Heart right ventricle (tissue), 16 donors: Measurements from ENCODE around the gene CNMD. TPM values are rescaled to one million over a fixed set of nuclear protein-coding genes. Genes with fewer than 3 reads are reported as not detected.

Source experiments
- ATAC-seq, 8 donors: fragments of 200-7000 bp; cut with Tn5 transposase; one replicate each; pipeline ENCODE4 v1.9.1; 2020; ENCODE audit warnings: mild to moderate bottlenecking in 8 of 8, moderate library complexity in 8 of 8, moderate number of reproducible peaks in 1 of 8
- DNase-seq, 2 donors: peaks; one replicate each; pipeline ENCODE4 v3.0.0-alpha.2; 2020
- H3K27ac ChIP-seq, 10 donors: fragments of 200-600 bp; sonication (generic) in 2 of 10; one replicate each; pipeline versions ENCODE4 v1.5.0 to v1.8.0; 2020 to 2022; ENCODE audit warnings: mild to moderate bottlenecking in 3 of 10
- H3K27me3 ChIP-seq, 7 donors: fragments of 200-600 bp; one replicate each; pipeline ENCODE4 v1.8.0; 2021 to 2022; ENCODE audit warnings: mild to moderate bottlenecking in 2 of 7
- H3K36me3 ChIP-seq, 9 donors: fragments of 200-600 bp; sonication (generic) in 1 of 9; one replicate each; pipeline versions ENCODE4 v1.5.0 to v1.8.0; 2020 to 2022; ENCODE audit warnings: mild to moderate bottlenecking in 2 of 9
- H3K4me1 ChIP-seq, 9 donors: fragments of 200-600 bp; sonication (generic) in 1 of 9; one replicate each; pipeline versions ENCODE4 v1.5.0 to v1.8.0; 2020 to 2022; ENCODE audit warnings: mild to moderate bottlenecking in 4 of 9
- H3K4me3 ChIP-seq, 10 donors: fragments of 200-600 bp; sonication (generic) in 2 of 10; one replicate each; pipeline versions ENCODE4 v1.5.0 to v1.8.0; 2020 to 2022; ENCODE audit warnings: mild to moderate bottlenecking in 7 of 10, moderate library complexity in 2 of 10
- H3K9me3 ChIP-seq, 11 donors: fragments of 200-600 bp in 10 of 11; sonication (generic) in 2 of 11; one replicate each; pipeline versions ENCODE4 v1.5.0 to v1.8.0; 2013 to 2022; ENCODE audit warnings: mild to moderate bottlenecking in 2 of 11, control low read depth in 1 of 11, moderate library complexity in 1 of 11
- WGBS, 2 donors: extraction: QIAGEN DNeasy Blood & Tissue Kit; methylation state at CpG; one replicate each; pipeline ENCODE4 v1.1.7; 2013; ENCODE audit warnings: inconsistent platforms in 1 of 2; 5-methylcytosine and 5-hydroxymethylcytosine counted together
- intact Hi-C, 10 donors: fragments of 100-400 bp; cut with DNase I; formaldehyde crosslinking; loops; one replicate each; pipeline versions ENCODE4 v1.11.1 to v1.14.2; 2022
- polyA plus RNA-seq, 2 donors: library from polyadenylated mRNA; stranded (reverse); fragments of 200-250 nt; gene quantifications; one replicate each; pipeline ENCODE4 v1.2.3, GENCODE V29; 2013
- total RNA-seq, 10 donors: library from RNA; stranded (reverse); fragmentation: NEBNext Ultra II Directional in 3 of 10; extraction: Animal tissue kit (Norgen Biotek cat#: 25700) in 3 of 10; gene quantifications; one replicate each; pipeline versions ENCODE4 v1.2.1 to v1.2.4, GENCODE V29; 2021 to 2023
- TF ChIP-seq, protein P1 (sequence below), 9 donors: fragments of 200-600 bp; sonication (generic) in 2 of 9; IDR thresholded peaks; one replicate each; pipeline versions ENCODE4 v1.5.0 to v1.8.0; 2021 to 2022; ENCODE audit warnings: antibody characterized with exemption in 9 of 9, mild to moderate bottlenecking in 5 of 9, moderate library complexity in 1 of 9
- donor health status: Arrhythmogenic right ventricular cardiomyopathy.
- donor health status: ischemic (EF 13 %, LVEDD 7.1; RV severe dilation, severe dysfunction).
- donor health status: healthy with polysubstance abuse.
- donor health status: DM: no; HTN: yes; CAD: no.
- donor health status: DM: no; HTN: no; CAD: no.
- donor health status: ischemic (EF 25% LVEDD 6.9; RV normal size, moderate dysfunction).
- donor health status: ischemic (EF 25% LVEDD 5.7; RV mildly dilated, moderate dysfunction).
- donor health status: healthy.
- donor health status: DM: yes; HTN: yes; CAD: no.
- donor health status: Ischemic cardiomyopathy.
- donor health status: ischemic (EF 35%, LVEDD 5.7; RV mildly dilated, moderate dysfunction).
- donor health status: nonischemic (EF 11% LVEDD 7.7; RV severe dilation, severe dysfunction).
- donor health status: DM: yes; HTN: yes; CAD: no.
- donor health status: PGD.
- donor health status: ischemic (EF 29% LVEDD 5.4; RV normal size, mild dysfunction).
- donor health status: nonischemic (EF 23%, LVEDD 6.1; RV moderate dilation, normal function).

CNMD gene
- total and polyA plus RNA-seq, 12 donors: not detected

DNA sequence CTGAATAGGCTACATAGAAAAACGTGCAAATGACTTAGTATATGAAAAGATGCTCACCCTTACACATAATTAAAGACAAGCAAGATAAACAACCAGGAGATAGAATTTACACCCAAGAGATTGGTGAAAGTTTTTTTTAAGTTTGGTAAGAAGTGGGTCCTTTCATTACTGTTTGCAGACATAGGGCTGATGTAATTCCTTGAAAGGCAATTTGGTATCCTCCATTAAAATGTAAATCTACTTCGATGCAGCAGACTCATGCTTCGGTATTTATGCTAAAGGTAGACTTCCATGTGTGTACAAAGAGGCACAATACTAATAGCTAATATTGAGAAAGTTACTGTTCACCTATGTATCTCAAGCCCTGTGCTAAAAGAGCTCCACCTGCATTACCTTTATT is 33.5 kb downstream of the CNMD start:
- Histone ChIP-seq H3K27ac (no peak overlapping the region), H3K9me3 (no peaks in the 10 kb centered on the region), H3K4me3 (no peak overlapping the region), H3K36me3 (peaks cover 0 to 7% (median 0%) of the 10 kb centered on the region in 9 donors), H3K4me1 (peaks cover 0 to 7% (median 0%) of the 10 kb centered on the region in 9 donors), H3K27me3 (no peaks in the 10 kb centered on the region)
- DNase-seq: no peak
- intact Hi-C loops: no loop called here
- WGBS, 2 donors: 85 to 88% methylated on average over 3 of the region's 3 CpGs
- TF ChIP-seq, protein P1, sequence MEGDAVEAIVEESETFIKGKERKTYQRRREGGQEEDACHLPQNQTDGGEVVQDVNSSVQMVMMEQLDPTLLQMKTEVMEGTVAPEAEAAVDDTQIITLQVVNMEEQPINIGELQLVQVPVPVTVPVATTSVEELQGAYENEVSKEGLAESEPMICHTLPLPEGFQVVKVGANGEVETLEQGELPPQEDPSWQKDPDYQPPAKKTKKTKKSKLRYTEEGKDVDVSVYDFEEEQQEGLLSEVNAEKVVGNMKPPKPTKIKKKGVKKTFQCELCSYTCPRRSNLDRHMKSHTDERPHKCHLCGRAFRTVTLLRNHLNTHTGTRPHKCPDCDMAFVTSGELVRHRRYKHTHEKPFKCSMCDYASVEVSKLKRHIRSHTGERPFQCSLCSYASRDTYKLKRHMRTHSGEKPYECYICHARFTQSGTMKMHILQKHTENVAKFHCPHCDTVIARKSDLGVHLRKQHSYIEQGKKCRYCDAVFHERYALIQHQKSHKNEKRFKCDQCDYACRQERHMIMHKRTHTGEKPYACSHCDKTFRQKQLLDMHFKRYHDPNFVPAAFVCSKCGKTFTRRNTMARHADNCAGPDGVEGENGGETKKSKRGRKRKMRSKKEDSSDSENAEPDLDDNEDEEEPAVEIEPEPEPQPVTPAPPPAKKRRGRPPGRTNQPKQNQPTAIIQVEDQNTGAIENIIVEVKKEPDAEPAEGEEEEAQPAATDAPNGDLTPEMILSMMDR (IDR thresholded peaks at IDR 0.05): no peak
- no peak for ATAC-seq

DNA sequence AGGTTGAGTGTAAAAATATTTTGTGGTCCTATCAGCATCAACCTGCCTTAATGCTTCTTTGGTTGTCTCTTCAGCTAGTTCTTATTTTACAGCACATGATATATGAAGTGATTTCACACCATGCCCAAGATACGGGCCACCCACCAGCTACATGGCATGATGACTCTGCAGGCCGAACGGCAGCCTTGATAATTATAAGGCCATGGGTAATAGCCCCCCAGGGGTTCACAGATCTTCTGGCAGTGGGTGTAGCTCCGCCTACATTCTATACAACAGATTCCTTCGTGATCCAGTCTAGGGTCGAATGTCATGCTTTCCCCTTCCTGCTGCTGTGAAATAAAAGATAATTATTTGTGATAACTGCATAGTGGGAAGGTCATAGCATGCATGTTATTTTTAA is 36.1 kb downstream of the CNMD start:
- Histone ChIP-seq H3K4me1 (peaks cover 0 to 7% (median 0%) of the 10 kb centered on the region in 9 donors), H3K4me3 (no peak overlapping the region), H3K27ac (no peak overlapping the region), H3K27me3 (no peaks in the 10 kb centered on the region), H3K9me3 (no peaks in the 10 kb centered on the region), H3K36me3 (peaks cover 0 to 11% (median 0%) of the 10 kb centered on the region in 9 donors)
- intact Hi-C loops: no loop called here
- no peak for ATAC-seq
- DNase-seq: no peak
- TF ChIP-seq, protein P1 (IDR thresholded peaks at IDR 0.05): no peak
- WGBS, 2 donors: 59 to 68% methylated on average over 6 of the region's 6 CpGs

DNA sequence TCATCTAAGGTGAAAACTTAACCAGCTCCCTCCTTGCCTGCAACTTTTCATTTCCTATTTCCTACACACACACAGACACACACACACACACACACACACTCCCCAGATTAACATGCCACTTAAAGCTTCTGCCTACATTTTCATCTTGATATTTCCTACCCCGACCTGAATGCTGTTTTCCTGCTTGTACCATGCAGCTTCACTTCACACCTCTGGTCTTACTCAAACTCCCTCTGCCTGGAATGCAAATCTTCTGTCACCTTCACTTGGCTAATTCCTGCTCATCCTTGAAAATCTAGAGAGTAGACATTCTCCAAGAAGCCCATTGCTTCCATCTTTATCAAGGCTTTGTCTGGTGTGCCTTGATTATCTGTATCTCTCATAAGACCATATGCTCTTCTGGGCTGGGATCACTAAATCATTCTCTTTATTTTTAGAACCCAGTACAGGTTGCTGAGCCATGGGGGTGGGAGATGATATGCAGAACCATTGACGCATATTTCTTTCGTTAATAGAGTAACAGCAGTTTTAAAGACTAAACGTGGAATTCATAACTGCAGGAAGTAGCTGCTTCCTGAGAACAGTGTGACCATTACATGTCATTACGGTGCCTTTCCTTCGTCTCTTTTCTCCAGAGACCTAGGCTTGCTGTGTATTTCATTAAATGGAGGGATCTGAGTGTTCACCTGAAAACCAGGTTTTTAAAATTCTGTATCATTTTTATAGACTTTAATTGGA is 37.7 kb downstream of the CNMD start:
- no peak overlapping the region for H3K27ac ChIP-seq
- DNase-seq (no peak), ATAC-seq (peak in 3 of 8 donors; percentile 33 to 50 (median 41))
- no peaks in the 10 kb centered on the region for H3K9me3 ChIP-seq
- H3K4me1 ChIP-seq: peaks cover 0 to 7% (median 0%) of the 10 kb centered on the region in 9 donors
- TF ChIP-seq, protein P1 (IDR thresholded peaks at IDR 0.05): no peak
- H3K36me3 ChIP-seq: peaks cover 0 to 17% (median 0%) of the 10 kb centered on the region in 9 donors
- no peak overlapping the region for H3K4me3 ChIP-seq
- no peaks in the 10 kb centered on the region for H3K27me3 ChIP-seq
- 43 to 54% methylated on average over 6 of the region's 6 CpGs for WGBS, 2 donors
- intact Hi-C loops: no loop called here

DNA sequence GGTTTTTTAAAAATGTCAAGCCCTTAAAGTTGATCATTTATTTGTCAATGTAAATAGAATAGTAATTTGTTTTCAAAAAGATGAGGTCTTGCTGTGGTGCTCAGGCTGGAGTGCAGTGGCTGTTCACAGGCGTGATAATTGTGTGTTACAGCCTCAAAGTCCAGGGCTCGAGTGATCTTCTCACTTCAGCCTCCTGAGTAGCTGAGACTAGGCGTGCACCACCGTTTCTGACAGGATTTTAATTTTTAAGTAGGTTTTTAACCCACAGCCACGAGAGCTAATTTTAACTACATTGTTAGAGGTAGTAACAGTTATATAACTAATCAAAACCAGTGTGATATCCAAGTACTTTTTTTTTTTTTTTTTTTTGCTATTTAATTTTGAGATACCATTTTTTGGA is 43.1 kb downstream of the CNMD start:
- DNase-seq (no peak), ATAC-seq (no peak)
- Histone ChIP-seq H3K9me3 (no peaks in the 10 kb centered on the region), H3K4me3 (no peak overlapping the region), H3K27me3 (no peaks in the 10 kb centered on the region), H3K4me1 (no peaks in the 10 kb centered on the region), H3K36me3 (peaks cover 0 to 29% (median 1%) of the 10 kb centered on the region in 9 donors), H3K27ac (no peak overlapping the region)
- WGBS, 2 donors: 95 to 96% methylated on average over 5 of the region's 5 CpGs
- TF ChIP-seq, protein P1 (IDR thresholded peaks at IDR 0.05): no peak
- intact Hi-C loops: no loop called here
